Mesenchymal stem cell (in vitro differentiated cells and primary cell): Measurements from ENCODE around the gene RNPS1.

Experiments used
- DNase-seq: peaks from one replicate; pipeline ENCODE4 v3.0.0-alpha.2; 2013
- H2AFZ ChIP-seq: one replicate; pipeline ENCODE4 v1.6.1; 2013; ENCODE audit warnings: low read depth, mild to moderate bottlenecking, control low read depth, inconsistent platforms, low read length, moderate library complexity
- H2AK5ac ChIP-seq: 2 replicates; pipeline ENCODE4 v1.6.1; 2013; ENCODE audit warnings: low read length, moderate library complexity, mild to moderate bottlenecking, inconsistent platforms; ENCODE audit not compliant: severe bottlenecking
- H2BK120ac ChIP-seq: one replicate; pipeline ENCODE4 v1.6.1; 2013; ENCODE audit warnings: low read depth, mild to moderate bottlenecking, inconsistent platforms, low read length, moderate library complexity
- H2BK12ac ChIP-seq, 2 experiments: one replicate each; pipeline ENCODE4 v1.6.1; 2013; ENCODE audit warnings: inconsistent platforms in 2 of 2, low read length in 2 of 2, mild to moderate bottlenecking in 2 of 2, moderate library complexity in 2 of 2, control low read depth in 1 of 2
- H2BK15ac ChIP-seq: one replicate; pipeline ENCODE4 v1.6.1; 2013; ENCODE audit warnings: mild to moderate bottlenecking, low read depth, inconsistent platforms; ENCODE audit not compliant: poor library complexity, severe bottlenecking
- H2BK5ac ChIP-seq: 2 replicates; pipeline ENCODE4 v1.6.1; 2013; ENCODE audit warnings: low read depth, mild to moderate bottlenecking, low read length, control low read depth, inconsistent platforms; ENCODE audit not compliant: poor library complexity, severe bottlenecking
- H3K14ac ChIP-seq, 2 experiments: one replicate each; pipeline ENCODE4 v1.6.1; 2013; ENCODE audit warnings: inconsistent platforms in 2 of 2, low read length in 2 of 2, control low read depth in 1 of 2, mild to moderate bottlenecking in 1 of 2, moderate library complexity in 1 of 2
- H3K18ac ChIP-seq, 2 experiments: one replicate each; pipeline ENCODE4 v1.6.1; 2013; ENCODE audit warnings: inconsistent platforms in 2 of 2, low read length in 2 of 2, control low read depth in 1 of 2, low read depth in 1 of 2, mild to moderate bottlenecking in 1 of 2
- H3K23ac ChIP-seq, 2 experiments: one replicate each; pipeline ENCODE4 v1.6.1; 2013; ENCODE audit warnings: inconsistent platforms in 2 of 2, low read length in 2 of 2, mild to moderate bottlenecking in 2 of 2, moderate library complexity in 2 of 2, control low read depth in 1 of 2
- H3K27ac ChIP-seq: 2 replicates; pipeline ENCODE4 v1.5.1; 2013; ENCODE audit warnings: mild to moderate bottlenecking, moderate library complexity, low read length, control low read depth, inconsistent platforms; ENCODE audit not compliant: poor library complexity, severe bottlenecking
- H3K27me3 ChIP-seq, 2 experiments: 2 replicates each; pipeline versions ENCODE4 v1.6.1 to v1.7.0; 2013; ENCODE audit warnings: low read length in 2 of 2, mild to moderate bottlenecking in 2 of 2, moderate library complexity in 2 of 2, control low read depth in 1 of 2, inconsistent platforms in 1 of 2; ENCODE audit not compliant: control insufficient read depth in 1 of 2, insufficient read depth in 1 of 2
- H3K36me3 ChIP-seq, 2 experiments: 2 replicates each; pipeline versions ENCODE4 v1.6.1 to v1.7.0; 2013; ENCODE audit warnings: low read length in 2 of 2, control low read depth in 1 of 2, inconsistent platforms in 1 of 2, low read depth in 1 of 2, mild to moderate bottlenecking in 1 of 2; ENCODE audit not compliant: insufficient read depth in 2 of 2, control insufficient read depth in 1 of 2
- H3K4ac ChIP-seq, 2 experiments: one replicate each; pipeline ENCODE4 v1.6.1; 2013; ENCODE audit warnings: inconsistent platforms in 2 of 2, low read length in 2 of 2, mild to moderate bottlenecking in 2 of 2, moderate library complexity in 2 of 2, control low read depth in 1 of 2, low read depth in 1 of 2
- H3K4me1 ChIP-seq: 2 replicates; pipeline ENCODE4 v1.6.1; 2013; ENCODE audit warnings: low read depth, low read length, control low read depth; ENCODE audit not compliant: control insufficient read depth, insufficient read depth
- H3K4me2 ChIP-seq: 2 replicates; pipeline ENCODE4 v1.6.1; 2013; ENCODE audit warnings: low read length, mild to moderate bottlenecking, inconsistent platforms; ENCODE audit not compliant: poor library complexity, severe bottlenecking
- H3K4me3 ChIP-seq, 2 experiments: 2 replicates each; pipeline versions ENCODE4 v1.5.1 to v1.7.0; 2013; ENCODE audit warnings: low read length in 2 of 2, mild to moderate bottlenecking in 2 of 2, control low read depth in 1 of 2, low read depth in 1 of 2; ENCODE audit not compliant: insufficient read depth in 1 of 2
- H3K79me1 ChIP-seq: replicated peaks from 2 replicates; pipeline ENCODE4 v1.6.1; 2013; ENCODE audit warnings: mild to moderate bottlenecking, control low read depth, low read length, inconsistent platforms; ENCODE audit not compliant: poor library complexity, severe bottlenecking
- H3K9ac ChIP-seq: 2 replicates; pipeline ENCODE4 v1.7.0; 2013; ENCODE audit warnings: mild to moderate bottlenecking, low read length, moderate library complexity
- H3K9me3 ChIP-seq: 2 replicates; pipeline ENCODE4 v1.7.0; 2013; ENCODE audit warnings: mild to moderate bottlenecking, low read length; ENCODE audit not compliant: control insufficient read depth
- H4K8ac ChIP-seq: one replicate; pipeline ENCODE4 v1.6.1; 2013; ENCODE audit warnings: inconsistent platforms, mild to moderate bottlenecking, low read length, moderate library complexity
- H4K91ac ChIP-seq: one replicate; pipeline ENCODE4 v1.6.1; 2013; ENCODE audit warnings: mild to moderate bottlenecking, low read length, inconsistent platforms
- WGBS: methylation state at CpG from one replicate; pipeline ENCODE4 v1.1.7; 2013; ENCODE audit warnings: mixed read lengths; 5-methylcytosine and 5-hydroxymethylcytosine counted together

Gene RNPS1

DNA sequence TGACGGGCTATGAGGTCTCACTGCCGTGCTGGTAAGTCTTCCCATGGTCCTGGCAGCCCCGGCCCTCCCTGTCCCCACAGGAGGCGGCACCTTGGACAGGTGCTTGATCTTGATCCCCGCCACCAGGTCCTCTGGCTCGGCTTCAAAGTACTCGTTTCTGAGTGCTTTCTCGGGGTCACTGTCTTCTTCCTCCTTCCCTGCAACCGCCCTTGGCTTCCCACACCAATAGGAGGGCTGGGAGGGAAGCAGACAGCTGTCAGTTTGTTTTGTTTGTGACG, 31.9 kb upstream of the RNPS1 start:
- Histone ChIP-seq H2AFZ (no peak overlapping the region), H3K79me1 (no peaks in the 10 kb centered on the region), H3K36me3 (peaks cover 0 to 4% of the 10 kb centered on the region in 2 experiments), H3K4me2 (no peak overlapping the region), H2BK12ac (no peak overlapping the region), H3K27ac (no peak overlapping the region), H3K27me3 (peaks cover 10 to 15% of the 10 kb centered on the region in 2 experiments), H3K4ac (no peak overlapping the region), H3K9ac (no peak overlapping the region), H3K4me1 (peaks cover 6% of the 10 kb centered on the region), H3K14ac (no peak overlapping the region), H2BK120ac (no peak overlapping the region), H4K91ac (no peak overlapping the region), H2BK5ac (no peak overlapping the region), H3K4me3 (no peak overlapping the region), H4K8ac (no peak overlapping the region), H3K23ac (no peak overlapping the region), H3K18ac (no peak overlapping the region), H2AK5ac (no peak overlapping the region), H3K9me3 (no peaks in the 10 kb centered on the region), H2BK15ac (no peak overlapping the region)
- 65% methylated on average over 8 of the region's 10 CpGs for WGBS
- DNase-seq, result no peak

DNA sequence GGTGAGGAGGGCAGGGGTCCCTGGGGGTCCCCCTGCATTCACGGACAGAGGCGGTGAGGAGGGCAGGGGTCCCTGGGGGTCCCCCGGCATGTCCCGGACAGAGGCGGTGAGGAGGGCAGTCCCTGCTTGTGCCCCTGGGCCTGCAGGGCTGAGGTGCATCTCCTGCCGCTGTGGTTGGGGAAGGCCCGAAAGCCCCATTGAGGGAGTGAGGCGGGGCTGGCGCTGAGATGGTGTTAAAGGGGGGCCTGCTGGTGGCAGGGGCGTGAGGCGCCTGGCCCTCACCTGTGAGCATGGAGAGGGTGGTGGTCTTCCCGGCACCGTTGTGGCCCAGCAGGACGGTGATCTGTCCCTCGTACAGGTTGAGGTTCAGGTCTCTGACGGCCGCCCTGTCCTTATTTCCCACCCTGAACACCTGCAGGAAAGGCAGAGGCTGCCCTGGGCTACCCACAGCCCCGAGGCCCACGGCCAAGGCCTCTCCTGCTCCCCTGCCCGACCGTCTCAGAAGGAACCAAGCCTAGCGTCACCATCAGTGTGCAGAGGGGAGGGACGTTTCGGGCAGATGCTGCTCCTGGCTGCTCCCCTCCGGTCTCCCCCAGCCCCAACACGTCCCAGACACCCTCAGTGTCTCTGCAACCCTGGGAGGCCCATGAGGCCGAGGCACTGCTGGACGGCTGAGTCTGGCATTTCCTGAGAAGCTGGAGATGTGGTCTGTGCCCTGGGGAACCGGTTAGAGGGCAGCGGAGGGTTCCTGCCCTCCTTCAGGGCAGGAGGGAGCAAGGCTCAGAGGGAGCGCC, 31.4 kb upstream of the RNPS1 start:
- Histone ChIP-seq H3K9ac (no peak overlapping the region), H3K4me1 (peaks cover 6% of the 10 kb centered on the region), H3K27me3 (peaks cover 10 to 15% of the 10 kb centered on the region in 2 experiments), H2AK5ac (no peak overlapping the region), H3K9me3 (no peaks in the 10 kb centered on the region), H3K4me2 (no peak overlapping the region), H2BK12ac (no peak overlapping the region), H3K36me3 (peaks cover 0 to 4% of the 10 kb centered on the region in 2 experiments), H4K8ac (no peak overlapping the region), H3K4ac (no peak overlapping the region), H3K18ac (no peak overlapping the region), H3K27ac (no peak overlapping the region), H3K23ac (no peak overlapping the region), H2BK120ac (no peak overlapping the region), H3K4me3 (peak overlapping the region in 1 of 2 experiments; percentile 19), H2BK15ac (no peak overlapping the region), H2AFZ (no peak overlapping the region), H4K91ac (no peak overlapping the region), H3K79me1 (no peaks in the 10 kb centered on the region), H2BK5ac (no peak overlapping the region), H3K14ac (no peak overlapping the region)
- DNase-seq, result no peak
- WGBS, result 88% methylated on average over 30 of the region's 31 CpGs

GRCh38 chr16:2298621-2299020, 30.7 kb upstream of the RNPS1 start:
- Histone ChIP-seq H3K4me3 (no peak overlapping the region), H3K14ac (no peak overlapping the region), H3K27ac (no peak overlapping the region), H3K4ac (no peak overlapping the region), H3K79me1 (no peaks in the 10 kb centered on the region), H3K9ac (no peak overlapping the region), H2BK120ac (no peak overlapping the region), H2BK12ac (no peak overlapping the region), H3K27me3 (peaks cover 10 to 15% of the 10 kb centered on the region in 2 experiments), H2BK5ac (no peak overlapping the region), H4K91ac (no peak overlapping the region), H2AFZ (no peak overlapping the region), H3K36me3 (peaks cover 0 to 4% of the 10 kb centered on the region in 2 experiments), H3K4me2 (no peak overlapping the region), H3K18ac (no peak overlapping the region), H2AK5ac (no peak overlapping the region), H3K9me3 (no peaks in the 10 kb centered on the region), H3K23ac (no peak overlapping the region), H2BK15ac (no peak overlapping the region), H3K4me1 (peaks cover 6% of the 10 kb centered on the region), H4K8ac (no peak overlapping the region)
- 87% methylated on average over 9 of the region's 9 CpGs for WGBS
- no peak for DNase-seq

GRCh38 chr16:2297506-2297860, 29.6 kb upstream of the RNPS1 start:
- Histone ChIP-seq H3K27ac (no peak overlapping the region), H2BK5ac (no peak overlapping the region), H3K23ac (no peak overlapping the region), H4K91ac (no peak overlapping the region), H3K4me2 (no peak overlapping the region), H3K4me3 (no peak overlapping the region), H3K14ac (no peak overlapping the region), H2BK120ac (no peak overlapping the region), H2AK5ac (no peak overlapping the region), H3K79me1 (no peaks in the 10 kb centered on the region), H2AFZ (no peak overlapping the region), H2BK15ac (no peak overlapping the region), H2BK12ac (no peak overlapping the region), H3K9ac (no peak overlapping the region), H3K4ac (no peak overlapping the region), H3K9me3 (no peaks in the 10 kb centered on the region), H4K8ac (no peak overlapping the region), H3K18ac (no peak overlapping the region), H3K4me1 (peaks cover 6% of the 10 kb centered on the region), H3K36me3 (peaks cover 0 to 4% of the 10 kb centered on the region in 2 experiments), H3K27me3 (peaks cover 10 to 15% of the 10 kb centered on the region in 2 experiments)
- 96% methylated on average over 22 of the region's 22 CpGs for WGBS
- no peak for DNase-seq
